ENCODE measurements around the gene PRAF2. TPM values are rescaled to one million over a fixed set of nuclear protein-coding genes. Genes with fewer than 3 reads are reported as not detected.

PRAF2 gene
- total and polyA plus RNA-seq, 4 donors = 5.6 to 40.8 (median 36.9) TPM

DNA sequence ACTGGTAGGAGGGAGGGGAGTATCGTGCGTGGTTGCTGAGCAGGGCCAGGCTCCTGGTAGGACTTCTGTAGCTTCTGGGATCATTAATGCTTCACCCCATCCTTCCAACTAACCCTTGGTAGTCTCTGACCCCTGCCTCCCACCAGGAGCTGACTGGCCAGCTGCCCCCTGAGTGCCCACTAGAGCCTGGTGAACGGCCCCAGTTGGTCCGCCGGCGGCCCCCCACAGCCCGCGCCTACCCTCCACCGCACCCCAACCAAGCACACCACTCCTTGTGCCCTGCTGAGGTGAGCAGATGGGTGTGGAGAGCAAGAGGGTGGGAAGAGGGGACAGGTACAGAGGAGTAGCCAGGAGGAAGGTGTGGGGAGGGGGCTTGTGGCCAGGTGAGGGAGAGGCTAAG is 10.1 kb downstream of the PRAF2 start:
- no peak overlapping the region for H3K4me3 ChIP-seq
- WGBS, 2 donors = 92 to 100% methylated on average over 9 of the region's 9 CpGs
- no peak overlapping the region for H3K9ac ChIP-seq (ENCODE audit: insufficient read depth in 1 of 2, low read length in 2 of 2)
- ATAC-seq (ENCODE audit: insufficient read depth, low FRiP score) (no peak), DNase-seq (no peak)
- H3K9me3 ChIP-seq (ENCODE audit: control insufficient read depth in 4 of 4, insufficient read depth in 3 of 4, low read length in 3 of 4) = peaks cover 0 to 5% (median 0%) of the 10 kb centered on the region in 4 donors
- TF ChIP-seq, protein P1, sequence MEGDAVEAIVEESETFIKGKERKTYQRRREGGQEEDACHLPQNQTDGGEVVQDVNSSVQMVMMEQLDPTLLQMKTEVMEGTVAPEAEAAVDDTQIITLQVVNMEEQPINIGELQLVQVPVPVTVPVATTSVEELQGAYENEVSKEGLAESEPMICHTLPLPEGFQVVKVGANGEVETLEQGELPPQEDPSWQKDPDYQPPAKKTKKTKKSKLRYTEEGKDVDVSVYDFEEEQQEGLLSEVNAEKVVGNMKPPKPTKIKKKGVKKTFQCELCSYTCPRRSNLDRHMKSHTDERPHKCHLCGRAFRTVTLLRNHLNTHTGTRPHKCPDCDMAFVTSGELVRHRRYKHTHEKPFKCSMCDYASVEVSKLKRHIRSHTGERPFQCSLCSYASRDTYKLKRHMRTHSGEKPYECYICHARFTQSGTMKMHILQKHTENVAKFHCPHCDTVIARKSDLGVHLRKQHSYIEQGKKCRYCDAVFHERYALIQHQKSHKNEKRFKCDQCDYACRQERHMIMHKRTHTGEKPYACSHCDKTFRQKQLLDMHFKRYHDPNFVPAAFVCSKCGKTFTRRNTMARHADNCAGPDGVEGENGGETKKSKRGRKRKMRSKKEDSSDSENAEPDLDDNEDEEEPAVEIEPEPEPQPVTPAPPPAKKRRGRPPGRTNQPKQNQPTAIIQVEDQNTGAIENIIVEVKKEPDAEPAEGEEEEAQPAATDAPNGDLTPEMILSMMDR (IDR thresholded peaks at IDR 0.05; ENCODE audit: control extremely low read depth, extremely low read depth) = no peak
- H3K36me3 ChIP-seq (ENCODE audit: control insufficient read depth in 4 of 4, insufficient read depth in 4 of 4, low read length in 4 of 4) = peaks cover 0 to 7% (median 0%) of the 10 kb centered on the region in 4 donors
- H3K27me3 ChIP-seq (ENCODE audit: control insufficient read depth in 3 of 3, insufficient read depth in 3 of 3, low read length in 2 of 3) = no peaks in the 10 kb centered on the region
- no peak overlapping the region for H3K27ac ChIP-seq (ENCODE audit: low read depth in 1 of 2, low read length in 1 of 2)
- H3K4me1 ChIP-seq (ENCODE audit: control insufficient read depth in 5 of 5, insufficient read depth in 5 of 5, low read length in 5 of 5) = no peaks in the 10 kb centered on the region

DNA sequence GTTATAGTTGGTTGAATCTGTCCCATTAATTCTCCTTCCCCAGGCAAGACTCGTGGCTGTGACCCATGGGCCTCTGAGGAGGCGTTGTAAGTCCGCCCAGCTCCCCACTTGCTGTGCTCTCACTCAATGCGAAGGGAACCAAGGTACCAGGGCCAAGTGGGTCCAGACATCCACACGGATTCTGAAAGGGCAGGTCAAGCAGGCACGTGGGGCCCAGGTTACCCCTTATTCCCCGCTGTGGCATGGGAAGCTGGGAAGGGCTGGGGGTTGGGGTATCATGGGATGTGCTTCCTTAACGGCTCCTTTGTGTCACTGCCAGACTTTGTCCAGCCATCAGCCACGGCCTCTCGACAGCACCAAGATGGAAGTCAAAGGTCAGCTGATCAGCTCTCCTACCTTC is 11.9 kb downstream of the PRAF2 start:
- Histone ChIP-seq H3K9ac (ENCODE audit: insufficient read depth in 1 of 2, low read length in 2 of 2) (no peak overlapping the region), H3K4me1 (ENCODE audit: control insufficient read depth in 5 of 5, insufficient read depth in 5 of 5, low read length in 5 of 5) (no peaks in the 10 kb centered on the region), H3K27ac (ENCODE audit: low read depth in 1 of 2, low read length in 1 of 2) (no peak overlapping the region), H3K9me3 (ENCODE audit: control insufficient read depth in 4 of 4, insufficient read depth in 3 of 4, low read length in 3 of 4) (peaks cover 0 to 5% (median 0%) of the 10 kb centered on the region in 4 donors), H3K36me3 (ENCODE audit: control insufficient read depth in 4 of 4, insufficient read depth in 4 of 4, low read length in 4 of 4) (peaks cover 0 to 5% (median 0%) of the 10 kb centered on the region in 4 donors), H3K4me3 (no peak overlapping the region), H3K27me3 (ENCODE audit: control insufficient read depth in 3 of 3, insufficient read depth in 3 of 3, low read length in 2 of 3) (no peaks in the 10 kb centered on the region)
- no peak for DNase-seq
- ATAC-seq (ENCODE audit: insufficient read depth, low FRiP score) = no peak
- TF ChIP-seq, protein P1 (IDR thresholded peaks at IDR 0.05; ENCODE audit: control extremely low read depth, extremely low read depth) = no peak
- WGBS, 2 donors = 77 to 90% methylated on average over 6 to 10 of the region's 10 CpGs

GRCh38 chrX:49061490-49061889 is 12.3 kb downstream of the PRAF2 start:
- DNase-seq = no peak
- Histone ChIP-seq H3K4me3 (no peak overlapping the region), H3K4me1 (ENCODE audit: control insufficient read depth in 5 of 5, insufficient read depth in 5 of 5, low read length in 5 of 5) (no peaks in the 10 kb centered on the region), H3K36me3 (ENCODE audit: control insufficient read depth in 4 of 4, insufficient read depth in 4 of 4, low read length in 4 of 4) (peaks cover 0 to 5% (median 0%) of the 10 kb centered on the region in 4 donors), H3K27me3 (ENCODE audit: control insufficient read depth in 3 of 3, insufficient read depth in 3 of 3, low read length in 2 of 3) (no peaks in the 10 kb centered on the region), H3K9me3 (ENCODE audit: control insufficient read depth in 4 of 4, insufficient read depth in 3 of 4, low read length in 3 of 4) (peaks cover 0 to 5% (median 0%) of the 10 kb centered on the region in 4 donors), H3K27ac (ENCODE audit: low read depth in 1 of 2, low read length in 1 of 2) (no peak overlapping the region), H3K9ac (ENCODE audit: insufficient read depth in 1 of 2, low read length in 2 of 2) (no peak overlapping the region)
- TF ChIP-seq, protein P1 (IDR thresholded peaks at IDR 0.05; ENCODE audit: control extremely low read depth, extremely low read depth) = no peak
- no peak for ATAC-seq (ENCODE audit: insufficient read depth, low FRiP score)
- WGBS, 2 donors = 84 to 98% methylated on average over 7 of the region's 7 CpGs

DNA sequence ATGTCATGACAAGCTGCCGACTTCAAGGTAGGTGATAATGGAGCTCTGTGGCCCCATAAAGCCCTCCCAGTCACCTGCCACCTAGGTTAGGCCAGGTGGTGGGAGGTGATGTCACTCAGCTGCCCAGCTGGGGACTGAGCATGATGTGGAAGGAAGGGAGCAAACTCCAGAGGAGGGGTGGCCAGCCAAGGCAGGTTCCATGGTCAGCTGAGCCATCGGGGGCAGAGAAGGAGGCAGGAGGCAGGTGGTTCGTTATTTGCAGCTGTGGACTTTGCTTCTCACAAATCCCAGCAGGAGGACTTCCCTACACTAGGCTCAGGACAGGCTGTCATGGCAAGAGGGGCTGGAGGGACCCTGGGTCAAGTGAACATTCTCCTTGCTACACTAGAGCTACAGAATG is 12.9 kb downstream of the PRAF2 start:
- Histone ChIP-seq H3K4me1 (ENCODE audit: control insufficient read depth in 5 of 5, insufficient read depth in 5 of 5, low read length in 5 of 5) (no peaks in the 10 kb centered on the region), H3K4me3 (no peak overlapping the region), H3K27ac (ENCODE audit: low read depth in 1 of 2, low read length in 1 of 2) (no peak overlapping the region), H3K36me3 (ENCODE audit: control insufficient read depth in 4 of 4, insufficient read depth in 4 of 4, low read length in 4 of 4) (peaks cover 0 to 5% (median 0%) of the 10 kb centered on the region in 4 donors), H3K9ac (ENCODE audit: insufficient read depth in 1 of 2, low read length in 2 of 2) (no peak overlapping the region), H3K27me3 (ENCODE audit: control insufficient read depth in 3 of 3, insufficient read depth in 3 of 3, low read length in 2 of 3) (no peaks in the 10 kb centered on the region), H3K9me3 (ENCODE audit: control insufficient read depth in 4 of 4, insufficient read depth in 3 of 4, low read length in 3 of 4) (peaks cover 0 to 5% (median 0%) of the 10 kb centered on the region in 4 donors)
- ATAC-seq (ENCODE audit: insufficient read depth, low FRiP score) (no peak), DNase-seq (no peak)
- TF ChIP-seq, protein P1 (IDR thresholded peaks at IDR 0.05; ENCODE audit: control extremely low read depth, extremely low read depth) = no peak
- 79 to 95% methylated on average over 3 of the region's 3 CpGs for WGBS, 2 donors
